PFSK-1 (cell line): ENCODE measurements around the gene FNDC3A.

Experiments used
- FOXP2 ChIP-seq: optimal IDR thresholded peaks from 2 replicates; pipeline ENCODE3; 2011; ENCODE audit warnings: borderline replicate concordance, control low read depth, inconsistent platforms; ENCODE audit not compliant: insufficient read depth; ENCODE audit errors: extremely low read length, extremely low read depth
- POLR2AphosphoS5 ChIP-seq: IDR thresholded peaks from 2 replicates; pipeline ENCODE4 v1.6.1; 2012; ENCODE audit warnings: low read depth, mild to moderate bottlenecking, control low read depth, low read length, moderate library complexity
- REST ChIP-seq, 2 experiments: IDR thresholded peaks; 2 replicates each; pipeline versions ENCODE4 v1.6.1 to v1.8.0; 2011 to 2012; ENCODE audit warnings: low read depth in 2 of 2, low read length in 2 of 2, control low read depth in 1 of 2, inconsistent platforms in 1 of 2, mild to moderate bottlenecking in 1 of 2, moderate library complexity in 1 of 2; ENCODE audit not compliant: insufficient read depth in 1 of 2
- SIN3A ChIP-seq: IDR thresholded peaks from 2 replicates; pipeline ENCODE4 v1.6.1; 2012; ENCODE audit warnings: mild to moderate bottlenecking, low read length, moderate library complexity, borderline replicate concordance; ENCODE audit not compliant: insufficient read depth
- TAF1 ChIP-seq: IDR thresholded peaks from 2 replicates; pipeline ENCODE4 v1.6.1; 2012; ENCODE audit warnings: low read length, control low read depth, borderline replicate concordance; ENCODE audit not compliant: insufficient read depth

Gene FNDC3A

GRCh38 chr13:48965736-48966135 lies 10.0 kb upstream of the FNDC3A start:
- TF ChIP-seq FOXP2 = no peak
- TF ChIP-seq POLR2AphosphoS5 = no peak
- TF ChIP-seq SIN3A = no peak
- no peak for TF ChIP-seq TAF1
- TF ChIP-seq REST (IDR thresholded peaks at IDR 0.05; ENCODE audit: insufficient read depth in 1 of 2, low read depth in 2 of 2, low read length in 2 of 2) = no peak

- TF ChIP-seq REST (IDR thresholded peaks at IDR 0.05; ENCODE audit: insufficient read depth in 1 of 2, low read depth in 2 of 2, low read length in 2 of 2) (no peak), POLR2AphosphoS5 (no peak), FOXP2 (no peak), SIN3A (no peak), TAF1 (no peak)
Observed at GRCh38 chr13:48969685-48970084, 6.0 kb upstream of the FNDC3A start.

- TF ChIP-seq FOXP2 = no peak
- no peak for TF ChIP-seq SIN3A
- TF ChIP-seq POLR2AphosphoS5 = no peak
- no peak for TF ChIP-seq TAF1
- no peak for TF ChIP-seq REST (IDR thresholded peaks at IDR 0.05; ENCODE audit: insufficient read depth in 1 of 2, low read depth in 2 of 2, low read length in 2 of 2)
Observed at GRCh38 chr13:48973845-48974431, 1.8 kb upstream of the FNDC3A start.

- no peak for TF ChIP-seq FOXP2
- TF ChIP-seq SIN3A = no peak
- TF ChIP-seq POLR2AphosphoS5 = no peak
- no peak for TF ChIP-seq REST (IDR thresholded peaks at IDR 0.05; ENCODE audit: insufficient read depth in 1 of 2, low read depth in 2 of 2, low read length in 2 of 2)
- TF ChIP-seq TAF1 = no peak
Observed at GRCh38 chr13:48975101-48975855, 434 bp upstream of the FNDC3A start.
